IMR-90 (cell line): ENCODE measurements around the gene ART4.

Source experiments
- BHLHE40 ChIP-seq: fragments of 150-350 bp; IDR thresholded peaks from 2 replicates; pipeline ENCODE4 v1.6.1; 2016; ENCODE audit warnings: mild to moderate bottlenecking, low read depth, low read length
- CTCF ChIP-seq: conservative IDR thresholded peaks from 2 replicates; pipeline ENCODE4 v1.5.1; 2012; ENCODE audit warnings: mild to moderate bottlenecking, low read depth, low read length, improper control_type of control experiment
- POLR2A ChIP-seq: IDR thresholded peaks from 2 replicates; pipeline ENCODE4 v1.6.1; 2012; ENCODE audit warnings: mild to moderate bottlenecking, low read depth, low read length
- RAD21 ChIP-seq: IDR thresholded peaks from 2 replicates; pipeline ENCODE4 v1.6.1; 2012; ENCODE audit warnings: low read length, improper control_type of control experiment

DNA sequence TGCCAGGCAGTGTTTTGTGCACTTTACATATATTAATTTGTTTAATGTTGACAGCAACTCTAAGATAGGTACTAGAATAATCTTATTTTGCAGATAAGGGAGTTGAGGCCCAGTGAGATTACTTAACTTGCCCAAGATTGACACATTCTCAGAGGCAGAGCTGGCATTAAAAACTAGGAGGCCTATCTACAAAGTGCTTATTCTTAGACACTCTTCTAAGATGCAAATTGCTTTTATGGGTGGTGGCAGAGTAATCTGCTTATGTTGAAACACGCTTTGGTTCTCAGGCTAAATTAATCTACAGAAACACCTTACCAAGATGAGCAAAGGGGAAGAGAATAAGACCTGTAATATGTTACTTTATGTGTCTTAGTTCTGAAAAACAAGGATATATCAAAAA is 35.2 kb upstream of the ART4 start:
- TF ChIP-seq RAD21 (no peak), BHLHE40 (no peak), CTCF (no peak), POLR2A (no peak)
